Stomach (tissue), 9 donors: ENCODE data around the gene FOXR2. TPM values are rescaled to one million over a fixed set of nuclear protein-coding genes. Genes with fewer than 3 reads are reported as not detected.

Experiments used
- DNase-seq, 2 donors: peaks; one replicate each; pipeline versions ENCODE4 v3.0.0 to v3.0.0-alpha.2; 2013 to 2019
- H3K27ac ChIP-seq, 5 donors: fragments of 200-600 bp in 4 of 5; sonication (generic) in 4 of 5; one replicate each; pipeline ENCODE4 v1.5.1; 2013 to 2019; ENCODE audit warnings: mild to moderate bottlenecking in 1 of 5, moderate library complexity in 1 of 5
- H3K27me3 ChIP-seq, 3 donors: fragments of 200-600 bp; sonication (generic); one replicate each; pipeline ENCODE4 v1.5.1; 2017 to 2019; ENCODE audit warnings: mixed run types in 1 of 3
- H3K36me3 ChIP-seq, 4 donors: fragments of 200-600 bp; sonication (generic); 1 replicate in 3 of 4; 2 replicates in 1 of 4; pipeline ENCODE4 v1.5.1; 2016 to 2019
- H3K4me1 ChIP-seq, 4 donors: fragments of 200-600 bp; sonication (generic); one replicate each; pipeline ENCODE4 v1.5.1; 2016 to 2019
- H3K4me3 ChIP-seq, 4 donors: fragments of 200-600 bp; sonication (generic) in 3 of 4; one replicate each; pipeline ENCODE4 v1.5.1; 2016 to 2019; ENCODE audit warnings: mild to moderate bottlenecking in 1 of 4
- H3K9me3 ChIP-seq, 4 donors: fragments of 200-600 bp; sonication (generic); one replicate each; pipeline ENCODE4 v1.5.1; 2016 to 2019
- EP300 ChIP-seq: sonication (generic); formaldehyde crosslinking; IDR thresholded peaks from one replicate; pipeline ENCODE4 v1.6.1; 2017; ENCODE audit warnings: antibody characterized with exemption
- POLR2A ChIP-seq, 4 donors: fragments of 450-650 bp; IDR thresholded peaks; one replicate each; pipeline ENCODE4 v1.6.1; 2016; ENCODE audit warnings: antibody characterized with exemption in 4 of 4, control low read depth in 2 of 4, mild to moderate bottlenecking in 1 of 4, moderate library complexity in 1 of 4
- POLR2AphosphoS5 ChIP-seq, 3 donors: sonication (generic); formaldehyde crosslinking; IDR thresholded peaks; one replicate each; pipeline ENCODE4 v1.6.1; 2016; ENCODE audit warnings: antibody characterized with exemption in 3 of 3
- WGBS, 5 donors: extraction: QIAGEN DNeasy Blood & Tissue Kit in 3 of 5; methylation state at CpG; one replicate each; pipeline versions ENCODE4 v1.1.5 to v1.1.7; 2013 to 2018; 5-methylcytosine and 5-hydroxymethylcytosine counted together
- intact Hi-C: fragments of 100-400 bp; cut with DNase I; formaldehyde crosslinking; loops from one replicate; pipeline ENCODE4 v1.15.1; 2023; ENCODE audit warnings: low total_unique reads
- polyA plus RNA-seq, 3 donors: library from polyadenylated mRNA; stranded (reverse); fragments of 200-250 nt; gene quantifications; one replicate each; pipeline ENCODE4 v1.2.3, GENCODE V29; 2013
- small RNA-seq, 4 donors: library from RNA; depleted of rRNA; stranded (forward); fragments of <200 nt; gene quantifications; one replicate each; pipeline ENCODE3, GENCODE V24; 2016
- total RNA-seq, 5 donors: library from RNA; depleted of rRNA; stranded (reverse); fragments of >200 nt; gene quantifications; one replicate each; pipeline versions ENCODE4 v1.1.0 to v1.2.3, GENCODE V29; 2014 to 2016
- TF ChIP-seq, protein P1 (sequence below), 7 experiments: fragments of 450-650 bp in 4 of 7; fragments of 200-600 bp in 3 of 7; sonication (generic) in 3 of 7; IDR thresholded peaks; one replicate each; pipeline ENCODE4 v1.5.1; 2016 to 2019; ENCODE audit warnings: antibody characterized with exemption in 7 of 7, control low read depth in 2 of 7, mild to moderate bottlenecking in 1 of 7
- donor health status: healthy with polysubstance abuse.
- donor health status: Bipolar disorder and iron deficiency.
- donor health status: healthy.

FOXR2 gene
- total and polyA plus RNA-seq, 8 donors: not detected

DNA sequence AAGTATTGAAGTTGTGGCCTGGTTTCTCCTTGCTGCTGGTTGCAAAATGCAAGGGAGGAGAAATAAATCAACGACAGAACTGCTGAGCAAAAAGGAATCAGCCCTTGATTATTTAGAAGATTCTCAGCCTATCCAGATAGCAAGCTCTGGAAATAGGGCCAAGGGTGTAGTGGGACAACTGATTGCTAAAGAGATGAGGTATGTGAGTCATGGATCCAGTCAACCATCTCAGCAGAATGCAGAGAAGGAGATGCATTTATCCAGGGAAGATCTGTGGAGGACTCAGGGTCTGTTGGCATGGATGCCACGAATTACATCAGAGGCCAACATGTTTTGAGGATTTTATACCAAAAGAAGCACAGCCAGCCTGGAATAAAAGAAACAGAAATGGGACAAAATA is 36.7 kb downstream of the FOXR2 start:
- H3K9me3 ChIP-seq: peaks cover 0 to 6% (median 0%) of the 10 kb centered on the region in 4 donors
- intact Hi-C loops: no loop called here
- WGBS, 5 donors: 33 to 68% (median 44%) methylated on average over 2 of the region's 2 CpGs
- H3K4me1 ChIP-seq: no peaks in the 10 kb centered on the region
- TF ChIP-seq, protein P1, sequence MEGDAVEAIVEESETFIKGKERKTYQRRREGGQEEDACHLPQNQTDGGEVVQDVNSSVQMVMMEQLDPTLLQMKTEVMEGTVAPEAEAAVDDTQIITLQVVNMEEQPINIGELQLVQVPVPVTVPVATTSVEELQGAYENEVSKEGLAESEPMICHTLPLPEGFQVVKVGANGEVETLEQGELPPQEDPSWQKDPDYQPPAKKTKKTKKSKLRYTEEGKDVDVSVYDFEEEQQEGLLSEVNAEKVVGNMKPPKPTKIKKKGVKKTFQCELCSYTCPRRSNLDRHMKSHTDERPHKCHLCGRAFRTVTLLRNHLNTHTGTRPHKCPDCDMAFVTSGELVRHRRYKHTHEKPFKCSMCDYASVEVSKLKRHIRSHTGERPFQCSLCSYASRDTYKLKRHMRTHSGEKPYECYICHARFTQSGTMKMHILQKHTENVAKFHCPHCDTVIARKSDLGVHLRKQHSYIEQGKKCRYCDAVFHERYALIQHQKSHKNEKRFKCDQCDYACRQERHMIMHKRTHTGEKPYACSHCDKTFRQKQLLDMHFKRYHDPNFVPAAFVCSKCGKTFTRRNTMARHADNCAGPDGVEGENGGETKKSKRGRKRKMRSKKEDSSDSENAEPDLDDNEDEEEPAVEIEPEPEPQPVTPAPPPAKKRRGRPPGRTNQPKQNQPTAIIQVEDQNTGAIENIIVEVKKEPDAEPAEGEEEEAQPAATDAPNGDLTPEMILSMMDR (IDR thresholded peaks at IDR 0.05): no peak
- TF ChIP-seq POLR2A (IDR thresholded peaks at IDR 0.05) (no peak), POLR2AphosphoS5 (IDR thresholded peaks at IDR 0.05) (no peak), EP300 (no peak)
- H3K36me3 ChIP-seq: no peaks in the 10 kb centered on the region
- H3K27ac ChIP-seq: no peak overlapping the region
- DNase-seq: no peak
- no peak overlapping the region for H3K4me3 ChIP-seq
- no peaks in the 10 kb centered on the region for H3K27me3 ChIP-seq

DNA sequence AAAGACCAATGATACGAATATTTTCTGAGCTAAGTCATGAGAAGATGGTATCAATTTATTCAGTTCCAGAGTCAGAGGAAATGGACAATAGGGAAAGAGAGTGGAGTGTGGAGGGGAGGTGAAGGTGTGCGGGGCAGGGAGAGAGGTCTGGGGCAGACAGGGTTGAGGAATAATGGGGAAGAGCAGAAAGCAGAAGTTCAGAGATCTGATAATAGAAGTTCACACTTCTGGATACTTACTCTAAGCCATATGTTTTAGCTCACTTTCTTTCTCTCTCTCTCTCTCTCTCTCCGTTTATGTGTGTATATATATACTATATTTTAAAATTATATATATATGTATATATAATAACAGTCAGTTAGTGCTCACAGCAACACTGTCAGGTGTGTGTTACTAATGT is 40.4 kb downstream of the FOXR2 start:
- TF ChIP-seq, protein P1 (IDR thresholded peaks at IDR 0.05): no peak
- TF ChIP-seq POLR2AphosphoS5 (IDR thresholded peaks at IDR 0.05) (no peak), POLR2A (IDR thresholded peaks at IDR 0.05) (no peak), EP300 (no peak)
- Histone ChIP-seq H3K4me3 (no peak overlapping the region), H3K27ac (no peak overlapping the region), H3K4me1 (no peaks in the 10 kb centered on the region), H3K36me3 (no peaks in the 10 kb centered on the region), H3K27me3 (no peaks in the 10 kb centered on the region), H3K9me3 (peaks cover 0 to 25% (median 6%) of the 10 kb centered on the region in 4 donors)
- intact Hi-C loops: no loop called here
- WGBS, 5 donors: 60 to 90% (median 65%) methylated on average over 2 to 3 of the region's 3 CpGs
- no peak for DNase-seq

GRCh38 chrX:55668084-55668483 is 44.9 kb downstream of the FOXR2 start:
- peaks cover 0 to 39% (median 13%) of the 10 kb centered on the region in 4 donors for H3K9me3 ChIP-seq
- no peaks in the 10 kb centered on the region for H3K4me1 ChIP-seq
- H3K27me3 ChIP-seq: no peaks in the 10 kb centered on the region
- H3K36me3 ChIP-seq: no peaks in the 10 kb centered on the region
- no peak for DNase-seq
- no peak overlapping the region for H3K27ac ChIP-seq
- no peak overlapping the region for H3K4me3 ChIP-seq
- no peak for TF ChIP-seq POLR2AphosphoS5 (IDR thresholded peaks at IDR 0.05)
- no peak for TF ChIP-seq POLR2A (IDR thresholded peaks at IDR 0.05)
- TF ChIP-seq, protein P1 (IDR thresholded peaks at IDR 0.05): no peak
- no peak for TF ChIP-seq EP300
- 45 to 90% (median 58%) methylated on average over 1 of the region's 1 CpG for WGBS, 5 donors
- intact Hi-C loops: no loop called here

Small RNA genes within 50 kb of the gene (small RNA-seq; reads per million reads assigned to genes)
- 0 reads per million in 4 donors for gene RF00019

Other genes starting within 250 kb of the FOXR2 start
- gene MAGEH1, start 171.3 kb upstream of the FOXR2 start, total RNA-seq: 10 to 100 TPM in 3 of 5 donors, 1 to 10 TPM in 1, not detected in 1; 1.8 to 31.8 (median 21.0) TPM
- 10 to 100 TPM in 2 of 3 donors, 1 to 10 TPM in 1; 9.5 to 16.9 (median 13.5) TPM for gene MAGEH1, start 171.3 kb upstream of the FOXR2 start, polyA plus RNA-seq
- gene USP51, start 133.6 kb upstream of the FOXR2 start, total RNA-seq: 1 to 10 TPM in 2 of 5 donors, under 1 TPM in 1, not detected in 2; 0.29 to 2.2 (median 1.2) TPM
- under 1 TPM; 0.40 to 0.46 (median 0.44) TPM for gene USP51, start 133.6 kb upstream of the FOXR2 start, polyA plus RNA-seq
- 10 to 100 TPM; 13.9 to 56.5 (median 47.8) TPM for gene RRAGB, start 94.3 kb downstream of the FOXR2 start, total RNA-seq
- gene RRAGB, start 94.3 kb downstream of the FOXR2 start, polyA plus RNA-seq: 10 to 100 TPM in 2 of 3 donors, 1 to 10 TPM in 1; 9.2 to 13.9 (median 11.0) TPM